NCI-H1092 (cell line): ENCODE measurements around the gene COL4A6.
A peak's percentile ranks its signal among the peaks of the same experiment; 100 is the strongest.

ENCODE experiments used
- DNase-seq: peaks from one replicate; lab custom pipeline; 2025; lab: John Stamatoyannopoulos, UW

COL4A6 gene

GRCh38 chrX:108216405-108216804, 221.8 kb downstream of the COL4A6 start:
- no peak for DNase-seq

- DNase-seq = no peak
Measured at GRCh38 chrX:108211301-108211700, 226.9 kb downstream of the COL4A6 start.

- no peak for DNase-seq
Measured at GRCh38 chrX:108209006-108209554, 229.1 kb downstream of the COL4A6 start.

- DNase-seq = no peak
Measured at GRCh38 chrX:108203540-108203939, 234.7 kb downstream of the COL4A6 start.

- DNase-seq = peak; percentile 47
Measured at GRCh38 chrX:108199691-108200090, 238.5 kb downstream of the COL4A6 start.

GRCh38 chrX:108199041-108199440, 239.2 kb downstream of the COL4A6 start:
- DNase-seq = no peak

- no peak for DNase-seq
Measured at GRCh38 chrX:108198420-108198819, 239.8 kb downstream of the COL4A6 start.

GRCh38 chrX:108186811-108187210, 251.4 kb downstream of the COL4A6 start:
- no peak for DNase-seq

- no peak for DNase-seq
Measured at GRCh38 chrX:108178143-108178498, 260.1 kb downstream of the COL4A6 start.

GRCh38 chrX:108177351-108178142, 260.7 kb downstream of the COL4A6 start:
- DNase-seq = no peak

GRCh38 chrX:108173874-108174273, 264.3 kb downstream of the COL4A6 start:
- no peak for DNase-seq

GRCh38 chrX:108171671-108172070, 266.6 kb downstream of the COL4A6 start:
- no peak for DNase-seq

GRCh38 chrX:108169768-108170167, 268.5 kb downstream of the COL4A6 start:
- DNase-seq = no peak

- no peak for DNase-seq
Measured at GRCh38 chrX:108168961-108169740, 269.1 kb downstream of the COL4A6 start.

- no peak for DNase-seq
Measured at GRCh38 chrX:108167211-108167872, 270.9 kb downstream of the COL4A6 start.

GRCh38 chrX:108165383-108166111, 272.7 kb downstream of the COL4A6 start:
- peak; percentile 3 for DNase-seq

- DNase-seq = no peak
Measured at GRCh38 chrX:108163333-108164082, 274.7 kb downstream of the COL4A6 start.

- no peak for DNase-seq
Measured at GRCh38 chrX:108162265-108162664, 276.0 kb downstream of the COL4A6 start.

GRCh38 chrX:108160309-108160708, 277.9 kb downstream of the COL4A6 start:
- no peak for DNase-seq

- no peak for DNase-seq
Measured at GRCh38 chrX:108159028-108159670, 279.1 kb downstream of the COL4A6 start.

GRCh38 chrX:108157628-108158027, 280.6 kb downstream of the COL4A6 start:
- DNase-seq = no peak
